SHP77 (cell line): ENCODE results near the gene RCBTB2.
"Not testable (repeated sequence)": the region's sequence is repeated elsewhere in the genome, so short reads cannot be mapped to it uniquely, and the experiment has no call there.

Experiments used
- DNase-seq, 2 experiments: peaks; one replicate each; lab custom pipeline; 2025; lab: John Stamatoyannopoulos, UW

RCBTB2 gene

GRCh38 chr13:48493066-48493765 is 39.7 kb downstream of the RCBTB2 start:
- no peak for DNase-seq

GRCh38 chr13:48492470-48493065 is 40.3 kb downstream of the RCBTB2 start:
- DNase-seq, result peak in 1 of 2 experiments; percentile 26

- DNase-seq, result no peak
These were observed 40.8 kb downstream of the RCBTB2 start for GRCh38 chr13:48492096-48492440.

- DNase-seq, result no peak
These were observed 41.3 kb downstream of the RCBTB2 start for GRCh38 chr13:48491423-48492095.

DNA sequence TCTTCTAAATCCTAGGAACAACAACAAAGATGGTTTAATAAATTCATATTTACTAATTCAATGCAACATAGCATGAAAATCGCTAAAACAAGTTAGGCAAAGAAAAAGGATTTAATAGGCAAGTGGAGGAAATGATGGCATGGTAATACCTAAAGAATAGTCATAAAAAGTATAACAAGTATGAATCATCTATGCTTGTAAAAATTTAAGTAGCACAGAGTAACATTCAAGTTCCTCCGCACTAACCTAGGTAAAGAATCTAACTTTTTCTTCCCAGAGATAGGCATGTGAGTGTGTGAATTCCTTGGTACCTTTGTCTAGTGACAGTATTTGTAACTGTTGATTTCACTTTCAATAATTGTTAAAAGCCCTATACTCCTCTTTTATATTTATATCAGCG is 42.6 kb downstream of the RCBTB2 start:
- no peak for DNase-seq

- DNase-seq, result no peak
These were observed 43.2 kb downstream of the RCBTB2 start for GRCh38 chr13:48489666-48490065.

DNA sequence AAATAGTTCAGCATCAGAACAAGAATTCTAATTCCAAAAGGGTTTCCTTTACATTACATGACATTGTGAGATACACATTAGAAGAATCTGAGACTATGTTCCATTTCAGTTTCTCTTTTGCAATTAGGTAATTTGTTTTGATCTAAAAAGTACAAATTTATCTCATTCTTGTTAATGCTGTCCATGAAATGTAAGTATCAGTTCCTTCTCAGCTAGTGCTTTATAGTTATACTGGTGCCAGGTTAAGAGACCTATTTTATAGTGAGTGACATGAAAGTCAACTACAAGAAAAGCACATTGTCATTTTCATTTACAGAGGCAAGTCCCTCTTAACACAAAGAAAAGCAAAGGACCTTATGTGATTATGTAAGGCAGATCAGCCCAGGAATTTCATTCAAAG is 43.9 kb downstream of the RCBTB2 start:
- no peak for DNase-seq

DNA sequence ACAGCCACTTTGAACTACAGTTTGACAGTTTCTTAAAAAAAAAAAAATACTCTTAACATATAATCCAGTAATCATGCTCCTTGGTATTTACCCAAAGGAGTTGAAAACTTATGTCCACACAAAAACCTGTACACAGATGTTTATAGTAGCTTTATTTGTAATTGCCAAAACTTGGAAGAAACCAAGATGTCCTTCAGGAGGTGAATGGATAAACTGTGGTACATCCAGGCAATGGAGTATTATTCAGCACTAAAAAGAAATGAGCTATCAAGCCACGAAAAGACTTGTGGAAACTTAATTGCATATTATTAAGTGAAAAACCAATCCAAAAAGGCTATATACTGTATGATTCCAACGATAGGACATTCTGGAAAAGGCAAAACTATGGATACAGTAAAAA is 44.9 kb downstream of the RCBTB2 start:
- no peak for DNase-seq

DNA sequence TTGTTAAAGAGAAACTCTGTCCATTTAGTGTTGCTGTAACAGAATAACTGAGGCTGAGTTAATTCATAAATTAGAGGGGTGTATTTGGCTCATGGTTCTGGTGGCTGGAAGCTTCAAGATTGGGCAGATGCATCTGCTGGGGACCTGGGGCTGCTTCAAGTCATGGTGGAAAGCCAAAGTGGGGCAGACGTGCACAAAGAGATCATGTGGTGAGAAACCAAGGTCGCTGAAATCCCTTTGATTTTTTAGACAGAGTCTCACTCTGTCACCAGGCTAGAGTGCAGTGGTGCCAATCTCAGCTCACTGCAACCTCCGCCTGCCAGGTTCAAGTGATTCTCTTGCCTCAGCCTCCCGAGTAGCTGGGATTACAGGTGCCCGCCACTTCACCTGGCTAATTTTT is 46.0 kb downstream of the RCBTB2 start:
- no peak for DNase-seq

DNA sequence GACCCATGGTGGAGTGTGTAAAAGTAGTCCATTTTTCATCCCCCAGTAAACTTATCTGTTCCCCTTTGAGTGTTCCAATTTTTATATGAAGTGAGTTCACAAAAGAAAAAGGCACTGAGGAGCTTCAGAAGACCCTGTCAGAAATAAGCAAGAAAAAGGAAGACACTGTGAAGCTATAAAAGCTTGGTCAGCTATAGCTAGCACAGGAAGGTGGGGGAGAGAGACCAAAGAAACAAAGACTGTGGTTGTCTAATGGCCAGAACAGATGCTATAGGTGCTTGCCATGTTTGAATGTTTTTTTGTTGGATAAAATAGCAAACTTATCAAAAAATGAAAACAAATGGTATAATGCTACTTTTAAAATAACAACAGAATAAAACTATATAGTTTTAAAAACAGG is 46.5 kb downstream of the RCBTB2 start:
- no peak for DNase-seq

DNA sequence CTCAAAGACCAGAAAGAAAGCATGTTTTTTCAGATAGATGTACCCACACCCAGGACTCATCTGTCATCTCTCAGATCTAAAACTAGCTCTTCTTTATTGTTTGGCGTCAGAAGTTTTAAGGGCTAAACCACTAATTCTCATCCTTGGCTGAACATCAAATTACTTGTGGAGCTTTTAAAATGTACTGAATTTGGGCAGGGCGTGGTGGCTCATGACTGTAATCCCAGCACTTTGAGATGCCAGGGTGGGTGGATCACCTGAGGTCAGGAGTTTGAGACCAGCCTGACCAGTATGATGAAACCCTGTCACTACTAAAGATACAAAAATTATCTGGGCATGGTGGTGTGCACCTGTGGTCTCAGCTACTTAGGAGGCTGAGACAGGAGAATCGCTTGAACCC is 47.4 kb downstream of the RCBTB2 start:
- DNase-seq, result no peak

- no peak for DNase-seq
These were observed 49.3 kb downstream of the RCBTB2 start for GRCh38 chr13:48483575-48483974.

GRCh38 chr13:48478391-48478790 is 54.5 kb downstream of the RCBTB2 start:
- DNase-seq, result no peak

GRCh38 chr13:48477191-48477855 is 55.6 kb downstream of the RCBTB2 start:
- DNase-seq, result no peak

- DNase-seq, result no peak
These were observed 56.2 kb downstream of the RCBTB2 start for GRCh38 chr13:48476686-48477085.

DNA sequence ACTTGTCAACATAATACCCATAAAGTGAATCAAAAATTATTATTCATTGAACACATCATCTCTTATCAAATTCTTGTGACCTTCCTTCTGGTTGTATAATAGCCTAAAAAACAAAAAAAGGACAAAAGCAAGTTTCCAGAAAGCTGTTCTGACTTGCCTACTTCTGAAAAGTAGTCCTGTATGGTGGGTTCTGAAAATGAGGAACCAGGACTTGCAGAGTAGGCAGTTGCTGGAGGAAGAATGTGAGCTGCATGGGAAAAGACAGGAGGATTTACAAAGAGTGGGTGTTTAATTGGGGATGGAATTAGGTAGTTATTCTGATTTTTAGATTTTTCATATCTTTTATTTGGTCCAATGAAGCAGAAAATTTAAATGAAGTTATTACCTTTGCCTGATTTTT is 56.7 kb downstream of the RCBTB2 start:
- DNase-seq, result no peak

DNA sequence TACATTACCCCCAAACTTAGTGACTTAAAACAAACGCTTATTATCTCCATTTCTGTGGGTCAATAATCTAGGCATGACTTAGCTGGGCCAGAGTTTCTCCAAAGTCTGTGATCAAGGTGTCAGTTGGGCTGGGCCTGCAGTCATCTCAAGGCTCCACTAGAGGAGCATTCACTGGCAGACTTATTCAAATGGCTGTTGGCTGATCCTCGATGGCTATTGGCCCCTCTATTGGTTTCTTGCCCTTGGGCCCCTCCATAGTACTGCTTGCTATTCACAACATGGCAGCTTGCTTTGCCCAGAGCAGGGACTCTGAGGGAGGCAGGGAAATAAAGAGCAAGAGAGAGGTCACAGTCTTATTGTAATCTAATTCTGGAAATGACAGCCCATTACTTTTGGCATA is 57.6 kb downstream of the RCBTB2 start:
- no peak for DNase-seq

GRCh38 chr13:48457578-48458242 is 75.2 kb downstream of the RCBTB2 start:
- DNase-seq, result no peak

GRCh38 chr13:48456546-48456945 is 76.3 kb downstream of the RCBTB2 start:
- no peak for DNase-seq

- not testable (repeated sequence) for DNase-seq
These were observed 81.7 kb downstream of the RCBTB2 start for GRCh38 chr13:48451196-48451595.

GRCh38 chr13:48449656-48450055 is 83.2 kb downstream of the RCBTB2 start:
- no peak for DNase-seq

DNA sequence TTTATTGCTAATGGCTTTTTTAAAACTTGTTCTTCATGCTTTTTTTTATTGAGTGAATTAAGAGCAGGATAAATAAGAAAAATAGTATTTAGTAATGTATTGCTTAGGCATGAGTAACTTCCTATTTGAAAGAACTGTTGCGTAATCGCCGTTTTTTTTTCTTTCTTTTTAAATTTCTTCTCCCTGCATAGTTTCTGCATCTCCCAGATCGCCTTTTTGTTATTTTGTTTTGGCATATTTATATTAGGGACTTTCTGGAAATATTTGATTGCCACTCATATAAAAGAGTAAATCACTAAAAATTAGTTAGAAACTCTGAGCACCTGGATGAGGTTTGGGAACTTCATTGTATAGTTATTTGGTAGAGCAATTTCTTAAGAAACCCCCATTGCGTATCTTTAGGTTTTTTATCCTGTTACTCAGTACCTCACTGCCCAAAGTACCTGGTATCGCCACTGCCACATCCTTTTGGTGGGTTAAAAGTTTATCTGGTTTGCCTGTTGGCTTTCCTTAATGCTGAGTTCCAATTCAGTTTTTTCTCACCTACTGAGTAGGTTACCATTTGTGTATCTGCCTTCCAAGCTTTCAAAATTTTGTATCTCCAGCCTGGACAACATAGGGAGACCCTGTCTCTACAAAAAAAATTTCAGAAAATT is 83.8 kb downstream of the RCBTB2 start:
- DNase-seq, result no peak
